ENCODE measurements around the gene CFAP46. TPM values are rescaled to one million over a fixed set of nuclear protein-coding genes. Genes with fewer than 3 reads are reported as not detected.

CFAP46 gene
- total and polyA plus RNA-seq, 12 donors: 0.36 to 1.9 (median 1.1) TPM

DNA sequence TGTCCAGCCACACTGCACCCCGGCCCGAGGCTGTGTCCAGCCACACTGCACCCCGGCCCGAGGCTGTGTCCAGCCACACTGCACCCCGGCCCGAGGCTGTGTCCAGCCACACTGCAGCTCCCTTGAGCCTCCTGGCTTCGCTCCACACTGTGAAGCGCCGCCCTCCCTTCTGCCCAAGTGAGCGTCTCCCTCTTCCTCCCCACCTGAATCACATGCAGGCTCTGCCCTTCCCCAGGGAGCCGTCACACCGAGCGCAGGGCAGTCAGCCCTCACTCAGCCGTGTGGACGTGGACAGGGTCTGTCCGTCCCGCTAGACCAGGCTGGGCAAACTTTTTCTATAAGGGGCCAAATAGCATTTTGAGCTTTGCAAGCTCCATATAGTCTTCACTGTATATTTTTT, 27.6 kb downstream of the CFAP46 start:
- DNase-seq (no peak), ATAC-seq (no peak)
- H3K27me3 ChIP-seq: peaks cover 0 to 14% (median 0%) of the 10 kb centered on the region in 7 donors
- H3K27ac ChIP-seq: no peak overlapping the region
- H3K9me3 ChIP-seq: no peaks in the 10 kb centered on the region
- TF ChIP-seq, protein P1, sequence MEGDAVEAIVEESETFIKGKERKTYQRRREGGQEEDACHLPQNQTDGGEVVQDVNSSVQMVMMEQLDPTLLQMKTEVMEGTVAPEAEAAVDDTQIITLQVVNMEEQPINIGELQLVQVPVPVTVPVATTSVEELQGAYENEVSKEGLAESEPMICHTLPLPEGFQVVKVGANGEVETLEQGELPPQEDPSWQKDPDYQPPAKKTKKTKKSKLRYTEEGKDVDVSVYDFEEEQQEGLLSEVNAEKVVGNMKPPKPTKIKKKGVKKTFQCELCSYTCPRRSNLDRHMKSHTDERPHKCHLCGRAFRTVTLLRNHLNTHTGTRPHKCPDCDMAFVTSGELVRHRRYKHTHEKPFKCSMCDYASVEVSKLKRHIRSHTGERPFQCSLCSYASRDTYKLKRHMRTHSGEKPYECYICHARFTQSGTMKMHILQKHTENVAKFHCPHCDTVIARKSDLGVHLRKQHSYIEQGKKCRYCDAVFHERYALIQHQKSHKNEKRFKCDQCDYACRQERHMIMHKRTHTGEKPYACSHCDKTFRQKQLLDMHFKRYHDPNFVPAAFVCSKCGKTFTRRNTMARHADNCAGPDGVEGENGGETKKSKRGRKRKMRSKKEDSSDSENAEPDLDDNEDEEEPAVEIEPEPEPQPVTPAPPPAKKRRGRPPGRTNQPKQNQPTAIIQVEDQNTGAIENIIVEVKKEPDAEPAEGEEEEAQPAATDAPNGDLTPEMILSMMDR (IDR thresholded peaks at IDR 0.05): no peak
- intact Hi-C loops (cut with DNase I): no loop called here
- no peaks in the 10 kb centered on the region for H3K4me1 ChIP-seq
- H3K4me3 ChIP-seq: no peak overlapping the region
- WGBS, 2 donors: 85 to 90% methylated on average over 13 to 15 of the region's 17 CpGs
- H3K36me3 ChIP-seq: no peaks in the 10 kb centered on the region

DNA sequence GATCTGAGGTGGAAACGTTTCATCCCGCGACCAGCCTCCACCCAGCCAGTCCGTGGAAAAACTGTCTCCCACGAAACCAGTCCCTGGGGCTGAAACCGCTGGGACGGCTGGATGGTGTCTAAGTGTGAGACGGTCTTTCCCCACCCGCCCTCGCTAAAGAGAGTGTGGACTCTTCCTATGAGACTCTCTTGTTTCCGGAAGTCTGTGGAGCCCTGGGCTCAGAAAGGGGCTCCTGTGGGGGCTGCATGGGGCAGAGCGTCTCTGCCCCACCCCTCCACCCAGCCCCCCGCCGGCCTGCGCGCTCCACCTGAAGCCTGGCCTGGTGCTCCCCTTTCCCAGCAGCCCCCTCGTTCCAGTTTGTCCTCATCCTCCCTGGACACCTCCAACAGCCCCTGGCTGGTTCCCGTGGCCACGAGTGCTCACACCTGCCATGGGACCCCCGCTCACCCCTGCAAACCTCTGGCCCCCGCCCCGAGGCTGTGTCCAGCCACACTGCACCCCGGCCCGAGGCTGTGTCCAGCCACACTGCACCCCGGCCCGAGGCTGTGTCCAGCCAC, 28.7 kb downstream of the CFAP46 start:
- peaks cover 0 to 14% (median 0%) of the 10 kb centered on the region in 7 donors for H3K27me3 ChIP-seq
- H3K9me3 ChIP-seq: no peaks in the 10 kb centered on the region
- H3K27ac ChIP-seq: no peak overlapping the region
- DNase-seq: no peak
- 74 to 85% methylated on average over 22 to 26 of the region's 26 CpGs for WGBS, 2 donors
- intact Hi-C loops (cut with DNase I): no loop called here
- TF ChIP-seq, protein P1 (IDR thresholded peaks at IDR 0.05): no peak
- H3K4me1 ChIP-seq: no peaks in the 10 kb centered on the region
- ATAC-seq: no peak
- H3K36me3 ChIP-seq: no peaks in the 10 kb centered on the region
- no peak overlapping the region for H3K4me3 ChIP-seq

DNA sequence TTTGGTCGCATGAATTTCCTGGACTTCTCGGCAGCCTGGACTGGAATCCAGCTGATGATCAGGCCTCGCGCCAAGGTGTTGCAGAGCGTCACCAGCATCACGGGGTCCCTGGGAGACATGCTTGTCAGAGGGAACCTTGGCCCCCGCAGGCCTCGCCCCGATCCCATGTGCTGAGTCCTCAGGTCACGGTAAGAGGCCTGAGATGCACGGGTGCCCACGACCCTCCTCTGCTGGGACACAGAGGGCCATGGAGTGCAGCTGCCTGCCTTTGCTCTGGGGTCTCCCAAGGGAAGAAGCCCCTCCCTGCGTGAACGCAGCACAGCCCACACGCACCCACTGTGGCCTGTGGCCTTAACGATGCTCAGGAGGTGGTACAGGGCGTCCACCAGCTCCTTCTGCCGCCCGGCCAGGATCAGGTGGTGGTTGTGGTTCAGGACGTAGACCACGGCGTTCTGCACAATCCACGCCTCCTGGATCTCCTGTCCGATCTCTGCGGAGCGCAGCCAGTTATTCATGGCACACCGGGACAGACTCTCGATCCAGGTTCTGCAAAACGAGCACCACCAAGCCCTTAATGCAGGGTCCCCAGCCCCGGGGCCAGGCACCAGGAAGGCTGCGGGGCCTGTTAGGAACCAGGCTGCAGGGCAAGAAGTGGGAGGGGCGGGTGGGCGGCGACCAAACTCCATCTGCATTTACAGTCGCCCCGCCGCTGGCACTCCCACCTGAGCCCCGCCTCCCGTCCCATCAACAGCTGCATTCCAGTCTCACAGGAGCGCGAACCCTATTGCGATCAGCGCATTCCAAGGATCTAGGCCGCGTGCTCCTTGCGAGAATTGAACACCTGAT, 29.4 kb downstream of the CFAP46 start:
- DNase-seq: no peak
- 79% methylated on average over 46 of the region's 46 CpGs for WGBS, 2 donors
- peaks cover 0 to 14% (median 0%) of the 10 kb centered on the region in 7 donors for H3K27me3 ChIP-seq
- H3K36me3 ChIP-seq: no peaks in the 10 kb centered on the region
- H3K27ac ChIP-seq: no peak overlapping the region
- H3K4me1 ChIP-seq: no peaks in the 10 kb centered on the region
- TF ChIP-seq, protein P1 (IDR thresholded peaks at IDR 0.05): no peak
- no peak overlapping the region for H3K4me3 ChIP-seq
- intact Hi-C loops (cut with DNase I): no loop called here
- no peaks in the 10 kb centered on the region for H3K9me3 ChIP-seq
- no peak for ATAC-seq

DNA sequence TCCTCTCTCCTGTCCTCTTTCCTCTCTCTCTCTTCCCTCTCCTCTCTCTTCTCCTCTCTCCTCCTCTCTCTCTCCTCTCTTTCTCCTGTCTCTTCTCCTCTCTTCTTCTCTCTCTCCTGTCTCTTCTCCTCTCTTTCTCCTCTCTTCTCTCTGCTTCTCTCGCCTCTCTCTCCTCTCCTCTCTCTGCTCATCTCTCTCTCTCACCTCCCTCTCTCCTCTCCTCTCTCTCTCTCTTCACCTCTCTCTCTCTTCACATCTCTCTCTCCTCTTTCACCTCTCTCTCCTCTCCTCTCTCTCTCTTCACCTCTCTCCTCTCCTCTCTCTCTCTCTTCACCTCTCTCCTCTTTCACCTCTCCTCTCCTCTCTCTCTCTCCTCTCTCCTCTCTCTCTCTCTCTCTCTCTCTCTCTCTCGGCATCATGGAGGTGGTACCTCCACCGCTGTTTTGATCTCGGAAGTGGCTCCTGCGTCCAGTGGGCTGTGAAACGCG, 30.1 kb downstream of the CFAP46 start:
- 68 to 77% methylated on average over 7 of the region's 7 CpGs for WGBS, 2 donors
- intact Hi-C loops (cut with DNase I): no loop called here
- Histone ChIP-seq H3K9me3 (no peaks in the 10 kb centered on the region), H3K27ac (no peak overlapping the region), H3K4me3 (no peak overlapping the region), H3K36me3 (no peaks in the 10 kb centered on the region), H3K4me1 (no peaks in the 10 kb centered on the region), H3K27me3 (peaks cover 0 to 14% (median 0%) of the 10 kb centered on the region in 7 donors)
- TF ChIP-seq, protein P1 (IDR thresholded peaks at IDR 0.05): no peak
- DNase-seq: no peak
- no peak for ATAC-seq
